GM21786 (cell line): ENCODE data around the gene ATRIP.
"Not testable (repeated sequence)": the region's sequence is repeated elsewhere in the genome, so short reads cannot be mapped to it uniquely, and the experiment has no call there.

Experiments used
- ATAC-seq: cut with Tn5 transposase; IDR thresholded peaks from one replicate; pipeline ENCODE4 v1.9.1; 2021; ENCODE audit not compliant: unreplicated experiment

ATRIP gene

DNA sequence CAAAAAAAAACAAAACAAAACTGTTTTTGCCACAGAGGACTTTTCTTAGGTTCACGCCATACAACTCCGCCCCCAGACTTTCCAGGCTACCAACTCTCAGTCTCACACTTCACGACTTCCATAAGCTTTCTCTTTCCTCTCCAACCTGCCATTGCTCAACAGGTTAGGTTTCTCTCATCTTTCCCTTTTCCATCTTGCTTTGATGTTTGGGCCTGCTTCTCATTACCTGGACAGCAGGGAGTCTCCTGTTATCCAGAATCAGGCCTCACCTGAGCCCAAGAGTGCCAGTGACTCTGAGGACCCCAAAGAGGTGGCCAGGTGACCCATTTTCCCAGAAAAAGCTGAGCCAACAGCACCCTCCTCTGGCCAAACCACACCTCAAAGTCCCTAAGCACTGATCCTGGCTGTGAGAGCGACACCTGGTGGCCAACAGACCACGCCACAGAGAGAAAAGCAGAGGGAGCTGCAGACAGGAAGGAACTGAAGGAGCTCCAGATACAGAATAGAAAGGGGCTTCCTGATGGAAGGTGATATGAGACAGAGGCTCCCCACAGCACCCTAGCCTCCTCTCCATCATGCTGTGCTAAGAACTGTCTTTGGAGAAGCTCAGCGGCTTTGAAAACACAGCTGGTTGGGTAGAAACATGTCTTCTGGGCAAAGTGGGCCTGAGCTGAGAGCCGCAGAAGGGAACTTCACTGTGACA is 10.6 kb upstream of the ATRIP start:
- ATAC-seq = no peak

GRCh38 chr3:48436477-48436787 is 10.1 kb upstream of the ATRIP start:
- no peak for ATAC-seq

DNA sequence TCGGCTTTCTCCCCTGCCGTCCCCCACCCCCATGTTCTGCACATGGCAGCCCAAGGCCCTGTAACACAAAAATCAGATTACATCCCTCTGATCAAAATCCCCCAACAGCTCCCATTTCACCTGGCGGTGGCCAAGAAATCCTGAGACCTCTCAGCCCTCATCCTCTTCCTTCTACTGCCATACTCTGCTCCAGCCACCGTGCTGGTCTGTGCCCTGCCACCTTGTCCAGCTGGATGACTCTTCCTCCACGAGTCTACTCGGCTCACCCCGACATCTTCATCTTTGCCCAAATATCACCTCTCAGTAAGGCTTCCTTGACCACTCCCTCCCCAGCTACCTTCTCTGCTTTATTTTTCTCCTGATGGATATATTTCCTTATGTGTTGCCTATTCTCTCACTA is 9.7 kb upstream of the ATRIP start:
- ATAC-seq = no peak

DNA sequence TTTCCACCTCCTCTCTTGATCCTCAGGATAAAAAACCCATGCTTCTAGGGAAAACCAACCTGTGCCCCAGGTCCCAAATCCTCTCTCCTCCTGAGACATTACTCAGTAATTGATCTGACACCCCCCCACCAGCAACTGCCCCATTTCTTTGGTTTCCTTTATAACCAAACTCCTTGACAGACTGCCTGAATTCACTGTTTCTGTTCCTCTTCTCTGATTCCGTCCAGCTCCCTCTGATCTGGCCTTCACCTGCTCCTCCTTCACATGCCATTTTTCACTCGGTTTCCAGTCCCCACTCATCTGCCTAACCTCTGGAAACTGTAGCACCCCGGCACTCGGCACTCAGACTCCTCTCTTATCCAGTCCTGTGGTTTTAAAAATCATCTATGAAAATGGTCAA is 8.7 kb upstream of the ATRIP start:
- no peak for ATAC-seq

GRCh38 chr3:48439820-48440589 is 6.5 kb upstream of the ATRIP start, which contains the start of the genes CCDC51 and TMA7:
Gene CCDC51 (minus strand): TSS chr3:48440119. CDS start chr3:48435128, 4,991 bp downstream.
Gene TMA7 (plus strand): TSS chr3:48440257. CDS start chr3:48440297, 40 bp downstream.
- ATAC-seq = peak; percentile 93

DNA sequence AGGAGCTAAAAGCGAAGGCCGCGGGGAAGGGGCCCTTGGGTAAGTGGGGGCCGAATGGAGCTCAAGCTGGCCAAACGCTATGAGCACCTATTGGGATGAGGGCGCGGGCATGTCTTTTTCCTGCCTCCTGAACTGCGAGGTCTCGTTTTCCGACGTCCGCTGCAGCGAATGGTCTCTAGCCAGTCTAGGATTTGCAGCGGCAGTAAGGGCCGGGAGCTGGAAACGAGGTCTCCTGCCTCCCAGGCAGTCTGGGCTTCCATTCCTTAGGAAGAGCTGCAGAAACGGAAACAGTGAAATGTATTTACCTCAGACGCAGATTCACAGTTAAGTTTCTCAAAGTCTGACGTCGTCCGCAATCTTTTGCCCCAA is 6.0 kb upstream of the ATRIP start:
- ATAC-seq = peak; percentile 1

DNA sequence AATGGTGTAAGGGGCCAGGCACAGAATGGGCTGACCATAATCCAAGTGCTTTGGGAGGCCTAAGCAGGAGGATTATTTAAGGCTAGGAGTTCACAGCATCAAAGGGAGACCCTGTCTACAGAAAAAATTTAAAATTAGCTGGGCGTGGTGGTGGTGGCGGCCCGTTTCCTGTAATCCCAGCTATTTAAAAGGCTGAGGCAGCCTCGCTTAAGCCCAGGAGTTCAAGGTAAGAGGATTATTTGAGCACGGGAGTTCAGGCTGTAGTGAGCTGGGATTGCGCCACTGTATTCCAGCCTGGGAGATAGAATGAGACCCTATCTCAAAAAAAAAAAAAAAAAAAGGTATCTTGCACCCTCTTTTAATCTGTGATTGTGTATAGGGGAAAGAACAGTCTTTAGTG is 4.6 kb upstream of the ATRIP start:
- no peak for ATAC-seq

- no peak for ATAC-seq
These were observed 1.2 kb upstream of the ATRIP start for GRCh38 chr3:48445277-48445882.

- ATAC-seq = no peak
These were observed 503 bp upstream of the ATRIP start for GRCh38 chr3:48446043-48446424.

DNA sequence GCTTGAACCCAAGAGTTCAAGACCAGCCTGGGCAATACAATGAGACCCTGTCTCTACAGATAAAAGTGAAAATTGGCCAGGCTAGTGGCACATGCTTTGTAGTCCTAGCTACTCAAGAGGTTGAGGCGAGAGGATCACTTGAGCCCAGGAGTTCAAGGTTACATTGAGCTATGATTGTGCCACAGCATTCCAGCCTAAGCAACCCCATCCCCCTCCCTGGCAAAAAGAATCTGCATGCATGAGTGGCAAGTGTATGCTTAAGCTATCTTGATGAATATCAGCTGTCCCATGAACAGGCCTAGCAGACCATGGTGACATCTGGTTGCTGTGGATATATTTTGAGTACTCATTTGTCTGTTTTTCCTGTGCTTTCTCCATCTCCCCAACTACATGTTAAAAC is 4.7 kb downstream of the ATRIP start:
- ATAC-seq = no peak

GRCh38 chr3:48456456-48456855 is 9.9 kb downstream of the ATRIP start:
- no peak for ATAC-seq

DNA sequence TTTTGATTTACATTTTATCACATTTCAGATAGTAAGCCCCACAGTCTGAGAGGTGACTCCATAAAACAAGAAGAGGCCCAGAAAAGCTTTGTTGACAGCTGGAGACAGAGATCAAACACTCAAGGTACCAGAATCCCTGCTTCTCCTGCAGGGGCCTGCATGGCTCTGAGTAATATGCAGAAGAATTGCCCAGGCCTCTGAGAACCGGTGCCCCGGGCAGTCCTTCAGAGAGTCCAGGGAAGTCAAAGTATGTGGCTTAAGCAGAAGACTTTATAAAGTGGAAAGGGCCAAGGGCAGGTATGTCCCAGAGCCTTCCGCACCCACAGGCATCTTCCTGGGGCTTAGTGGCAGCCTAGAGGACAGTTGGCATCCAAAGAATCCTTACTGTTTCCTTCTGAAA is 12.8 kb downstream of the ATRIP start:
- ATAC-seq = no peak

GRCh38 chr3:48459773-48460516 is 13.4 kb downstream of the ATRIP start:
- no peak for ATAC-seq

DNA sequence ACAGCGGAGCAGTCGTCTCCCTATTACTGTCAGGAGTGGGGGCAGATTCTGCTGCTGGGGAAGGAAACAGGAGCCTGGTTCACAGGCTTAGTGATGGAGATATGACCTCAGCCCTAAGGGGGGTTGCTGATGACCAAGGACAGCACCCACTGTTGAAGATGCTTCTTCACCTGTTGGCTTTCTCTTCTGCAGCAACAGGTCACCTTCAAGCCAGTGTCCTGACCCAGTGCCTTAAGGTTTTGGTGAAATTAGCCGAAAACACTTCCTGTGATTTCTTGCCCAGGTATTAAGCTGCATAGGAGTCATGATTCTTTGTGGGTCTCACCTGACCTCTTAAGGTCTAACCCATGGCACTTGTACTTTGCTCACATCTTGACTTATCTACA is 14.0 kb downstream of the ATRIP start:
- ATAC-seq = no peak

- ATAC-seq = not testable (repeated sequence)
These were observed 15.2 kb downstream of the ATRIP start for GRCh38 chr3:48461767-48462166.

GRCh38 chr3:48463703-48464102 is 17.2 kb downstream of the ATRIP start:
- ATAC-seq = no peak

- ATAC-seq = no peak
These were observed 18.2 kb downstream of the ATRIP start for GRCh38 chr3:48464713-48465221.

DNA sequence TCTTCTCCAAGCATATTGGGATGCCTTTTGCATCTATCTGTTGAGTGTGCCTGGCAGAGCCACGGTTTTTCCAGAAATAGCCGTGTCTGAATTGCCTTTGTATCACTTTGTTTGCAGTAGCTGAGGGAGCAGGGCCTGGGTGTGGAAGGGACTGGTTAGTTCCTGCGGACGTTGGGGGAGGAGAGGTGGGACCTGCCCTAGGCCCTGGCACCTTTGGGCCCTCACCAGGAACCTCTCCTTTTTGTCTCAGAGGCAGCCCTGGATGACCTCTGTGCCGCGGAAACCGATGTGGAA is 18.6 kb downstream of the ATRIP start:
- ATAC-seq = no peak

DNA sequence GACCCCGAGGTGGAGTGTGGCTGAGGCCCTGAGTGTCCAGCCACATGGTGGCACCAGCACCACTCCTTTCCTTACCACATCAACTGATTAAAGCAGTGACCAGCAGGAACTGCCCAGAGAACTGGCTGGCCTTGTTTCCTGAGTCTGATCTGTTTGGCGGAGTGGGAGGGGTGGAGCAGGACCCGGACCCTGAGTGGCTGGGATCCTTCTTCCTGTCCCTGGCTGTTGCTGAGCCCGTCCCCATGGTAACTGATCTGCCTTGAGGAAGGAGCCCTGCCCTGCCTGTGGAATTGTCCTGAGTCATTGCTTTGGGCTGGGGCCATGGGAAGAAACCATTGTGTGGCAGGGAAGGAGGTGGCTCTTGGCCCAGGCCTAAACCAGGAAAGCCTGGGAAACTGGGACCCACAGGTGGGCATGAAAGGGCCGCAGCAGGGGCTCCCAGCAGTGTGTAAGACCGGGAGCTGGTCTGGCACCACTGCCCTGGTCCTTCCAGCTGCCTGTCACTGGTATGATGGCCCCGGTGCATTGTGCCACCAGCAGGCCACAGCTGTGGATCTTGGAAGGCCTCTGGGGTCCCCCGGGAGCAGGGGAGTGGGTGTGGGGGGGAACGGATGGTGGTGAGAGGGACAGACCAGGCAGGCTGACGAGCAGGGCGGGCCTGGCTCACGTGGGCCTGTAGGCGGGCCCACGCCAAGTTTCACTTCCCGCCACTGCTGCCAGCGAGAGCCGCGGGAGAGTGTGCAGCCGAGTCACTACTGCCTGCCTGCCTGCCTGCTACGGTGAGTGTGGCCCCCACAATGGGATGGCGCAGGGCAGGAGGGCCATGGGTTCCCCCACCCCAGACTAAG is 19.2 kb downstream of the ATRIP start:
- peak; percentile 75 for ATAC-seq

- no peak for ATAC-seq
These were observed 20.0 kb downstream of the ATRIP start for GRCh38 chr3:48466386-48467109.
